ENCODE measurements around the gene B4GALT2. TPM values are rescaled to one million over a fixed set of nuclear protein-coding genes. Genes with fewer than 3 reads are reported as not detected.
A peak's percentile ranks its signal among the peaks of the same experiment; 100 is the strongest.

B4GALT2 gene
- total RNA-seq, 1 experiment from 2014 or later, result 69.8 TPM

- DNase-seq (ENCODE audit: low read depth), result peak; percentile 93
Measured at GRCh38 chr1:43946236-43947060, 32.6 kb upstream of the B4GALT2 start, which contains the start of gene IPO13. TSS of gene IPO13 (plus strand) at chr1:43946950. CDS start at chr1:43947601, 651 bp downstream.

GRCh38 chr1:43947061-43947873 lies 31.7 kb upstream of the B4GALT2 start:
- DNase-seq (ENCODE audit: low read depth), result no peak

GRCh38 chr1:43947874-43948437 lies 31.1 kb upstream of the B4GALT2 start:
- peak; percentile 26 for DNase-seq (ENCODE audit: low read depth)

GRCh38 chr1:43949678-43950077 lies 29.3 kb upstream of the B4GALT2 start:
- no peak for DNase-seq (ENCODE audit: low read depth)

- DNase-seq (ENCODE audit: low read depth), result peak; percentile 45
Measured at GRCh38 chr1:43951021-43951985, 27.7 kb upstream of the B4GALT2 start.

- no peak for DNase-seq (ENCODE audit: low read depth)
Measured at GRCh38 chr1:43952731-43953346, 26.2 kb upstream of the B4GALT2 start.

GRCh38 chr1:43953361-43953760 lies 25.6 kb upstream of the B4GALT2 start:
- DNase-seq (ENCODE audit: low read depth), result no peak

GRCh38 chr1:43954036-43954435 lies 25.0 kb upstream of the B4GALT2 start:
- DNase-seq (ENCODE audit: low read depth), result no peak

GRCh38 chr1:43956234-43956633 lies 22.8 kb upstream of the B4GALT2 start:
- DNase-seq (ENCODE audit: low read depth), result no peak

GRCh38 chr1:43957407-43958040 lies 21.5 kb upstream of the B4GALT2 start:
- no peak for DNase-seq (ENCODE audit: low read depth)

GRCh38 chr1:43958351-43959255 lies 20.4 kb upstream of the B4GALT2 start:
- DNase-seq (ENCODE audit: low read depth), result no peak

GRCh38 chr1:43960798-43961197 lies 18.2 kb upstream of the B4GALT2 start:
- DNase-seq (ENCODE audit: low read depth), result no peak

GRCh38 chr1:43961692-43962091 lies 17.3 kb upstream of the B4GALT2 start:
- DNase-seq (ENCODE audit: low read depth), result no peak

- DNase-seq (ENCODE audit: low read depth), result no peak
Measured at GRCh38 chr1:43962324-43962723, 16.7 kb upstream of the B4GALT2 start.

- no peak for DNase-seq (ENCODE audit: low read depth)
Measured at GRCh38 chr1:43963006-43963405, 16.0 kb upstream of the B4GALT2 start.

- DNase-seq (ENCODE audit: low read depth), result no peak
Measured at GRCh38 chr1:43963890-43964289, 15.1 kb upstream of the B4GALT2 start.

- no peak for DNase-seq (ENCODE audit: low read depth)
Measured at GRCh38 chr1:43965316-43965715, 13.7 kb upstream of the B4GALT2 start.

- DNase-seq (ENCODE audit: low read depth), result peak; percentile 50
Measured at GRCh38 chr1:43968348-43968948, 10.6 kb upstream of the B4GALT2 start.

GRCh38 chr1:43969416-43969745 lies 9.6 kb upstream of the B4GALT2 start:
- DNase-seq (ENCODE audit: low read depth), result no peak

All from RPMI7951 (cell line).